ENCODE measurements around the gene FAM53B.
A peak's percentile ranks its signal among the peaks of the same experiment; 100 is the strongest.

FAM53B gene

GRCh38 chr10:124654686-124655085, 89.5 kb downstream of the FAM53B start:
- Histone ChIP-seq H3K18ac (ENCODE audit: low read length) (no peak overlapping the region), H3K4me1 (ENCODE audit: control insufficient read depth in 1 of 2, insufficient read depth in 2 of 2, low read length in 2 of 2) (peaks cover 4 to 5% of the 10 kb centered on the region in 2 experiments), H3K27me3 (ENCODE audit: insufficient read depth, low read length) (no peaks in the 10 kb centered on the region), H3K4ac (ENCODE audit: low read depth, low read length) (no peak overlapping the region), H3K23ac (ENCODE audit: low read length) (no peak overlapping the region), H3K14ac (ENCODE audit: low read length) (no peak overlapping the region), H2BK5ac (ENCODE audit: low read depth, low read length, poor library complexity) (no peak overlapping the region), H2BK12ac (ENCODE audit: low read length) (no peak overlapping the region), H3K9ac (ENCODE audit: low read length) (no peak overlapping the region), H3K4me3 (ENCODE audit: low read depth, low read length) (no peak overlapping the region), H4K91ac (ENCODE audit: low read depth, low read length) (no peak overlapping the region), H3K27ac (ENCODE audit: low read depth, low read length) (no peak overlapping the region), H2BK120ac (ENCODE audit: insufficient read depth, low read length, poor library complexity) (no peak overlapping the region), H2AK5ac (ENCODE audit: low read length) (no peak overlapping the region), H4K12ac (ENCODE audit: low read depth, low read length) (no peak overlapping the region), H3K79me2 (ENCODE audit: control insufficient read depth, insufficient read depth, low read length, poor library complexity) (no peaks in the 10 kb centered on the region), H3K4me2 (ENCODE audit: low read length) (no peak overlapping the region), H4K8ac (ENCODE audit: low read depth, low read length) (peak overlapping the region; percentile 7), H3K36me3 (ENCODE audit: control insufficient read depth in 1 of 2, insufficient read depth in 2 of 2, low read length in 2 of 2) (peaks cover 2% of the 10 kb centered on the region in 2 experiments), H3K9me3 (ENCODE audit: insufficient read depth, low read depth, low read length) (no peaks in the 10 kb centered on the region), H3K79me1 (ENCODE audit: low read length) (no peaks in the 10 kb centered on the region), H2AFZ (ENCODE audit: insufficient read depth, low read length, poor library complexity) (no peak overlapping the region)
- no CpG with 5 or more reads among the region's 7 CpGs for WGBS (ENCODE audit: extremely low coverage, insufficient coverage, insufficient read length)
- no peak for DNase-seq

DNA sequence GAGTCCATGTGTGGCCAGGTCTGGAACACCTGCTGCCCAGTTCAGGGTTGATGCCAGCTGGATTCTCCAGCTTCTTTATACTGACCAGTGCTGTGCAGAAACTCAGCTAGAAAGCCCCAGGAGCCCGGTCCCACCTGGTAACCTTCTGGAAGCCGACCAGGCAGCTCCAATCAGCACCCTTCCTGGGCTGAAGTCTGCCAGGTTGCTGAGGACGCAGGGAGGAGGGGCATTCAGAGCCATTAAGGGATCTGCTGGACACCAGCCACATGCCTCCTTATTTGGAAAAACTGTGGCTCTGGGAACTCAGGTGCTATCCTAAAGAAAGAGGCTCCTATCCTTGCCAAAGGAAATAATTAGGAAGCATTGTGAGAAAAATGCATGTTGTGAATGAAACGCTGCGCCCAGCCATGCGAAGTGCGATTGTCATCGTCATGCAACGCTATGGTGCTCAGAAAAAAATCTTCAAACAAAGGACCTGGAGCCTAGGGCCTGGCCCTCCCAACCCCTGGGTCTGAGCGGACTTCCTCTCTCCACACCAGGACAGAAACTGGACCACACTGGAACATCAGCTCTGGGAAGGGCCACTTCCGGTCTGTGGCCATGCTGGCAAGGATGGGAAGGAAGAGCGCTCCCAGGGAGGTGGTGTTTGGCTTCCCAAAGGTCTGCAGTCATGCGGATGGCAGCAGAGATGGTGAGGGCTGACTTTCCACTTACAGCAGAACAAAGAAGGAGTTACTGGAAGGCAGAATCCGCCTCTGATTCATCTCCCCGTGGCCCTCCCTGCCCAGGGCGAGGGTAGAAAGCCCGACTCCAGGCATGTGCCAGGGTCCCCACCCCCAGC, 90.1 kb downstream of the FAM53B start:
- Histone ChIP-seq H3K79me1 (ENCODE audit: low read length) (no peaks in the 10 kb centered on the region), H3K18ac (ENCODE audit: low read length) (no peak overlapping the region), H3K27me3 (ENCODE audit: insufficient read depth, low read length) (no peaks in the 10 kb centered on the region), H2BK12ac (ENCODE audit: low read length) (no peak overlapping the region), H3K4me1 (ENCODE audit: control insufficient read depth in 1 of 2, insufficient read depth in 2 of 2, low read length in 2 of 2) (peaks cover 6 to 8% of the 10 kb centered on the region in 2 experiments), H4K8ac (ENCODE audit: low read depth, low read length) (peak overlapping the region; percentile 7), H4K91ac (ENCODE audit: low read depth, low read length) (no peak overlapping the region), H3K23ac (ENCODE audit: low read length) (no peak overlapping the region), H2AK5ac (ENCODE audit: low read length) (no peak overlapping the region), H3K14ac (ENCODE audit: low read length) (no peak overlapping the region), H3K9ac (ENCODE audit: low read length) (no peak overlapping the region), H3K4me3 (ENCODE audit: low read depth, low read length) (no peak overlapping the region), H3K4ac (ENCODE audit: low read depth, low read length) (no peak overlapping the region), H3K36me3 (ENCODE audit: control insufficient read depth in 1 of 2, insufficient read depth in 2 of 2, low read length in 2 of 2) (peaks cover 2% of the 10 kb centered on the region in 2 experiments), H3K27ac (ENCODE audit: low read depth, low read length) (no peak overlapping the region), H3K4me2 (ENCODE audit: low read length) (no peak overlapping the region), H2AFZ (ENCODE audit: insufficient read depth, low read length, poor library complexity) (no peak overlapping the region), H2BK120ac (ENCODE audit: insufficient read depth, low read length, poor library complexity) (no peak overlapping the region), H4K12ac (ENCODE audit: low read depth, low read length) (no peak overlapping the region), H2BK5ac (ENCODE audit: low read depth, low read length, poor library complexity) (no peak overlapping the region), H3K79me2 (ENCODE audit: control insufficient read depth, insufficient read depth, low read length, poor library complexity) (no peaks in the 10 kb centered on the region), H3K9me3 (ENCODE audit: insufficient read depth, low read depth, low read length) (no peaks in the 10 kb centered on the region)
- no peak for DNase-seq
- no CpG with 5 or more reads among the region's 17 CpGs for WGBS (ENCODE audit: extremely low coverage, insufficient coverage, insufficient read length)

GRCh38 chr10:124653311-124653710, 90.9 kb downstream of the FAM53B start:
- H4K91ac ChIP-seq (ENCODE audit: low read depth, low read length) = no peak overlapping the region
- H3K4me2 ChIP-seq (ENCODE audit: low read length) = no peak overlapping the region
- no peak overlapping the region for H3K18ac ChIP-seq (ENCODE audit: low read length)
- H2AK5ac ChIP-seq (ENCODE audit: low read length) = no peak overlapping the region
- H2AFZ ChIP-seq (ENCODE audit: insufficient read depth, low read length, poor library complexity) = no peak overlapping the region
- H2BK120ac ChIP-seq (ENCODE audit: insufficient read depth, low read length, poor library complexity) = no peak overlapping the region
- H2BK5ac ChIP-seq (ENCODE audit: low read depth, low read length, poor library complexity) = no peak overlapping the region
- H3K27me3 ChIP-seq (ENCODE audit: insufficient read depth, low read length) = no peaks in the 10 kb centered on the region
- H3K4me3 ChIP-seq (ENCODE audit: low read depth, low read length) = no peak overlapping the region
- no peak overlapping the region for H3K9ac ChIP-seq (ENCODE audit: low read length)
- no CpG with 5 or more reads among the region's 7 CpGs for WGBS (ENCODE audit: extremely low coverage, insufficient coverage, insufficient read length)
- H2BK12ac ChIP-seq (ENCODE audit: low read length) = no peak overlapping the region
- H3K79me1 ChIP-seq (ENCODE audit: low read length) = no peaks in the 10 kb centered on the region
- peaks cover 2% of the 10 kb centered on the region in 2 experiments for H3K36me3 ChIP-seq (ENCODE audit: control insufficient read depth in 1 of 2, insufficient read depth in 2 of 2, low read length in 2 of 2)
- no peak overlapping the region for H4K8ac ChIP-seq (ENCODE audit: low read depth, low read length)
- no peaks in the 10 kb centered on the region for H3K79me2 ChIP-seq (ENCODE audit: control insufficient read depth, insufficient read depth, low read length, poor library complexity)
- no peak overlapping the region for H3K27ac ChIP-seq (ENCODE audit: low read depth, low read length)
- peaks cover 6 to 8% of the 10 kb centered on the region in 2 experiments for H3K4me1 ChIP-seq (ENCODE audit: control insufficient read depth in 1 of 2, insufficient read depth in 2 of 2, low read length in 2 of 2)
- no peak overlapping the region for H4K12ac ChIP-seq (ENCODE audit: low read depth, low read length)
- no peak overlapping the region for H3K14ac ChIP-seq (ENCODE audit: low read length)
- no peak overlapping the region for H3K4ac ChIP-seq (ENCODE audit: low read depth, low read length)
- DNase-seq = no peak
- no peak overlapping the region for H3K23ac ChIP-seq (ENCODE audit: low read length)
- H3K9me3 ChIP-seq (ENCODE audit: insufficient read depth, low read depth, low read length) = peaks cover under 1% of the 10 kb centered on the region

DNA sequence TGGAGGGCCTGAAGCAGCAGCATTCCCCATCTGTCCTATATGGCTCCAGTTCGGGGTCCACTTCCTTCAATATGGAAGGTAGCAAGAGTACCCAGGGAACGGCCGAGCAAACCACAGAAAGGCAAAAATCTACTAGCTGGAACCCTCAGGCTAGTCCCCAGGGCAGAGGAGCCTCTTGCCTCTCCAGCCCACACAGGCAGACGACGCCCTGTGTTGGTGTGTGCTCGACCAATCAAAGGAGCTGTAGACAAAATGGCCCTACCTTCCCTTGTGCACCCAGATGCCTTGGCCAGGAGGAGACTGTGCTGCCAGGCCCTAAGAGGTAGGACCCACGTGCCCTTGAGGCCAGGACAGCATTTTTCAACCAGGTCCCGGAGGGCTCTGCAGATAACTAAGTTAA, 91.5 kb downstream of the FAM53B start:
- H3K79me1 ChIP-seq (ENCODE audit: low read length) = no peaks in the 10 kb centered on the region
- no peak overlapping the region for H2BK12ac ChIP-seq (ENCODE audit: low read length)
- H3K4me2 ChIP-seq (ENCODE audit: low read length) = no peak overlapping the region
- no peak overlapping the region for H2BK120ac ChIP-seq (ENCODE audit: insufficient read depth, low read length, poor library complexity)
- no peaks in the 10 kb centered on the region for H3K27me3 ChIP-seq (ENCODE audit: insufficient read depth, low read length)
- no peak overlapping the region for H2AFZ ChIP-seq (ENCODE audit: insufficient read depth, low read length, poor library complexity)
- H3K36me3 ChIP-seq (ENCODE audit: control insufficient read depth in 1 of 2, insufficient read depth in 2 of 2, low read length in 2 of 2) = peaks cover 2% of the 10 kb centered on the region in 2 experiments
- H3K27ac ChIP-seq (ENCODE audit: low read depth, low read length) = no peak overlapping the region
- H3K18ac ChIP-seq (ENCODE audit: low read length) = no peak overlapping the region
- no peak overlapping the region for H3K4me3 ChIP-seq (ENCODE audit: low read depth, low read length)
- no CpG with 5 or more reads among the region's 8 CpGs for WGBS (ENCODE audit: extremely low coverage, insufficient coverage, insufficient read length)
- H3K4ac ChIP-seq (ENCODE audit: low read depth, low read length) = no peak overlapping the region
- no peak overlapping the region for H4K8ac ChIP-seq (ENCODE audit: low read depth, low read length)
- no peak overlapping the region for H4K91ac ChIP-seq (ENCODE audit: low read depth, low read length)
- peaks cover 6 to 8% of the 10 kb centered on the region in 2 experiments for H3K4me1 ChIP-seq (ENCODE audit: control insufficient read depth in 1 of 2, insufficient read depth in 2 of 2, low read length in 2 of 2)
- no peak overlapping the region for H2AK5ac ChIP-seq (ENCODE audit: low read length)
- peaks cover 3% of the 10 kb centered on the region for H3K9me3 ChIP-seq (ENCODE audit: insufficient read depth, low read depth, low read length)
- H3K9ac ChIP-seq (ENCODE audit: low read length) = no peak overlapping the region
- H3K14ac ChIP-seq (ENCODE audit: low read length) = no peak overlapping the region
- no peak overlapping the region for H4K12ac ChIP-seq (ENCODE audit: low read depth, low read length)
- no peaks in the 10 kb centered on the region for H3K79me2 ChIP-seq (ENCODE audit: control insufficient read depth, insufficient read depth, low read length, poor library complexity)
- no peak overlapping the region for H2BK5ac ChIP-seq (ENCODE audit: low read depth, low read length, poor library complexity)
- no peak overlapping the region for H3K23ac ChIP-seq (ENCODE audit: low read length)
- peak in 1 of 2 donors; percentile 51 for DNase-seq
